ENCODE results near the gene AUTS2. TPM values are rescaled to one million over a fixed set of nuclear protein-coding genes. Genes with fewer than 3 reads are reported as not detected.

The AUTS2 gene
- total and polyA plus RNA-seq, 2 of the 8 experiments (the other 6 are each of a cell fraction or from before 2014, with no cell fraction given), result 25.9 to 101 TPM

DNA sequence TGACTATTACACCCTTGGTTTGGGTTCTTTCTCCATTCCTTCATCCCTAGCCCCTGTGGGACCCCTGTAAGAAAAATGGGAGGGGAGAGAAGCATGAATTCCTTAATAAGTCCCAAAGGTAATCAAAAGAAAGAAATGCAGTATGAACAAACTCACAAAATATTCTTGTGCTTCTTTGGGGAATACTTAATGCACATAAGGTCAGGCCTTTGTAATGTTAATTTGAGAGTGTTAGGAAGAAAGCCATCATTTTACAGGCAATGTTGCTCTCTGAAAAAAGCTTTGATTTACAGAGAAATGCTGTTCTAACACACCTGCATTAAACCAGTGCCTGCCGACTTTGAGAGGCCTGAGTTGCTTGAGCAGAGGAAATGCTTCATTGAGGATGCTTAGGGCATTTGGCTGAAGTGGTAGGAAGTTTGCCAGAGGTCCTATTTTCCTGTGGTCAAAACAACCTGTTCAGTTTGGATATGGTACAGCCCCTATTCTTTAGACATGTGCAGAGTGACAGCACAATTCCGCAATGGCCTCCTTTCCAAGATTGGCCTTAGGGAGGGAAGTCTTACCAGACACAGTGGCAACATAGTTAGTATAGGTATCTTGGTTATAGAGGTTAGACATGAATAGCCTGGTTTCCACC, 643.4 kb downstream of the AUTS2 start (continued):
- TF ChIP-seq KDM5A (IDR thresholded peaks at IDR 0.05; ENCODE audit: low read length), result no peak
- no peak for TF ChIP-seq HDAC2 (IDR thresholded peaks at IDR 0.05; ENCODE audit: borderline replicate concordance in 1 of 2, low read depth in 2 of 2, low read length in 2 of 2)
- TF ChIP-seq ZNF274 (IDR thresholded peaks at IDR 0.05; ENCODE audit: borderline replicate concordance, extremely low read depth, low read length), result no peak
- TF ChIP-seq CEBPB (IDR thresholded peaks at IDR 0.05; ENCODE audit: low read depth, low read length), result no peak
- TF ChIP-seq YY1 (IDR thresholded peaks at IDR 0.05; ENCODE audit: low read depth, low read length), result no peak
